Measurements from ENCODE around the gene HTD2.

DNA sequence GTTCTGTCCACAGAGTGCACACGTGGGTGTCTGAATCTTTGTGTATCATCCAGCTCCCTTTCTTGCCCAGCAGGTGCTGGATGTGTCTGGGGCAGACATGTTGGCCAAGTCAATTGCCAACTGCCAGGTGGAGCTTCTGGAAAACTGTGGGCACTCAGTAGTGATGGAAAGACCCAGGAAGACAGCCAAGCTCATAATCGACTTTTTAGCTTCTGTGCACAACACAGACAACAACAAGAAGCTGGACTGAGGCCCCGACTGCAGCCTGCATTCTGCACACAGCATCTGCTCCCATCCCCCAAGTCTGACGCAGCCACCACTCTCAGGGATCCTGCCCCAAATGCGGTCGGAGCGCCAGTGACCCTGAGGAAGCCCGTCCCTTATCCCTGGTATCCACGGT lies 12.8 kb upstream of the HTD2 start:
- TF ChIP-seq, protein P1, sequence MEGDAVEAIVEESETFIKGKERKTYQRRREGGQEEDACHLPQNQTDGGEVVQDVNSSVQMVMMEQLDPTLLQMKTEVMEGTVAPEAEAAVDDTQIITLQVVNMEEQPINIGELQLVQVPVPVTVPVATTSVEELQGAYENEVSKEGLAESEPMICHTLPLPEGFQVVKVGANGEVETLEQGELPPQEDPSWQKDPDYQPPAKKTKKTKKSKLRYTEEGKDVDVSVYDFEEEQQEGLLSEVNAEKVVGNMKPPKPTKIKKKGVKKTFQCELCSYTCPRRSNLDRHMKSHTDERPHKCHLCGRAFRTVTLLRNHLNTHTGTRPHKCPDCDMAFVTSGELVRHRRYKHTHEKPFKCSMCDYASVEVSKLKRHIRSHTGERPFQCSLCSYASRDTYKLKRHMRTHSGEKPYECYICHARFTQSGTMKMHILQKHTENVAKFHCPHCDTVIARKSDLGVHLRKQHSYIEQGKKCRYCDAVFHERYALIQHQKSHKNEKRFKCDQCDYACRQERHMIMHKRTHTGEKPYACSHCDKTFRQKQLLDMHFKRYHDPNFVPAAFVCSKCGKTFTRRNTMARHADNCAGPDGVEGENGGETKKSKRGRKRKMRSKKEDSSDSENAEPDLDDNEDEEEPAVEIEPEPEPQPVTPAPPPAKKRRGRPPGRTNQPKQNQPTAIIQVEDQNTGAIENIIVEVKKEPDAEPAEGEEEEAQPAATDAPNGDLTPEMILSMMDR (IDR thresholded peaks at IDR 0.05; ENCODE audit: extremely low read depth in 1 of 2, insufficient read depth in 1 of 2, low read depth in 1 of 2, low read length in 2 of 2), result no peak
- TF ChIP-seq POLR2AphosphoS5 (IDR thresholded peaks at IDR 0.05; ENCODE audit: insufficient read depth, low read depth, low read length) (no peak), POLR2A (IDR thresholded peaks at IDR 0.05; ENCODE audit: low read depth, low read length) (no peak), EZH2 (IDR thresholded peaks at IDR 0.05; ENCODE audit: borderline replicate concordance, low read depth, low read length, severe bottlenecking) (no peak), JUN (IDR thresholded peaks at IDR 0.05; ENCODE audit: borderline replicate concordance, insufficient read depth, insufficient read length, low read depth) (no peak), GATA2 (IDR thresholded peaks at IDR 0.05; ENCODE audit: insufficient read depth, insufficient read length, low read depth, low read length) (no peak), MYC (IDR thresholded peaks at IDR 0.05; ENCODE audit: low read depth, low read length) (no peak), FOS (IDR thresholded peaks at IDR 0.05; ENCODE audit: borderline replicate concordance, insufficient read depth, low read length) (no peak)
- TF ChIP-seq, protein P2, sequence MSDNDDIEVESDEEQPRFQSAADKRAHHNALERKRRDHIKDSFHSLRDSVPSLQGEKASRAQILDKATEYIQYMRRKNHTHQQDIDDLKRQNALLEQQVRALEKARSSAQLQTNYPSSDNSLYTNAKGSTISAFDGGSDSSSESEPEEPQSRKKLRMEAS (IDR thresholded peaks at IDR 0.05; ENCODE audit: insufficient read depth, insufficient read length), result no peak

All from endothelial cell of umbilical vein (primary cell).